HEK293 (cell line): Measurements from ENCODE around the gene ZNF878.

Experiments used
- CTCF ChIA-PET: fragments of 350-600 bp; formaldehyde crosslinking; extraction: SDS; loops from one replicate; lab custom pipeline; 2021; ENCODE audit warnings: antibody characterized with exemption; lab: Yijun Ruan, JAX
- POLR2A ChIA-PET: fragments of 300-600 bp; formaldehyde crosslinking; extraction: SDS; loops from one replicate; lab custom pipeline; 2020; ENCODE audit warnings: antibody characterized with exemption, inconsistent platforms; lab: Yijun Ruan, JAX
- H3K27ac ChIP-seq: fragments of 200-500 bp; sonication (Bioruptor generic); 2 replicates; pipeline ENCODE4 v1.5.1; 2014; ENCODE audit warnings: low read depth, low read length, control low read depth, inconsistent platforms; ENCODE audit errors: extremely low read depth
- H3K36me3 ChIP-seq, 2 experiments: fragments of 200-500 bp in 1 of 2; sonication (Bioruptor generic) in 1 of 2; 1 replicate in 1 of 2; 2 replicates in 1 of 2; pipeline ENCODE4 v1.5.1; 2014 to 2017; ENCODE audit warnings: inconsistent platforms in 2 of 2, low read length in 2 of 2; ENCODE audit not compliant: control insufficient read depth in 2 of 2, insufficient read depth in 1 of 2
- H3K4me1 ChIP-seq: fragments of 200-500 bp; sonication (Bioruptor generic); 2 replicates; pipeline ENCODE4 v1.5.1; 2014; ENCODE audit warnings: mild to moderate bottlenecking, low read length, inconsistent platforms; ENCODE audit not compliant: control insufficient read depth, insufficient read depth
- H3K4me3 ChIP-seq: 2 replicates; pipeline ENCODE4 v1.5.1; 2011; ENCODE audit warnings: low read depth, mild to moderate bottlenecking, control low read depth, low read length, moderate library complexity
- H3K9me3 ChIP-seq: fragments of 200-500 bp; sonication (Bioruptor generic); 2 replicates; pipeline ENCODE4 v1.5.1; 2014; ENCODE audit warnings: low read depth, low read length, inconsistent platforms; ENCODE audit not compliant: control insufficient read depth, insufficient read depth
- HOXD13 ChIP-seq: sonication (generic); formaldehyde crosslinking; IDR thresholded peaks from 2 replicates; pipeline ENCODE4 v1.8.0; 2022; ENCODE audit warnings: missing genetic modification reagents, borderline replicate concordance
- KLF17 ChIP-seq: fragments of 450-650 bp; formaldehyde crosslinking; IDR thresholded peaks from 2 replicates; pipeline ENCODE4 v1.5.1; 2016; ENCODE audit warnings: missing biosample characterization, missing genetic modification characterization
- KLF7 ChIP-seq: fragments of 450-650 bp; formaldehyde crosslinking; IDR thresholded peaks from 2 replicates; pipeline ENCODE4 v1.5.1; 2016; ENCODE audit warnings: missing biosample characterization, missing genetic modification characterization, borderline replicate concordance
- SALL2 ChIP-seq: fragments of 450-650 bp; formaldehyde crosslinking; IDR thresholded peaks from 2 replicates; pipeline ENCODE4 v1.5.0; 2017; ENCODE audit warnings: missing biosample characterization, mild to moderate bottlenecking, missing genetic modification characterization, borderline replicate concordance
- TCF7L2 ChIP-seq: IDR thresholded peaks from 2 replicates; pipeline ENCODE4 v1.6.1; 2011; ENCODE audit warnings: low read depth, mild to moderate bottlenecking, inconsistent platforms, low read length, moderate library complexity, borderline replicate concordance
- ZBTB1 ChIP-seq: fragments of 450-650 bp; formaldehyde crosslinking; IDR thresholded peaks from 2 replicates; pipeline ENCODE4 v1.5.1; 2016; ENCODE audit warnings: missing biosample characterization, missing genetic modification characterization
- ZBTB48 ChIP-seq: fragments of 450-650 bp; formaldehyde crosslinking; IDR thresholded peaks from 2 replicates; pipeline ENCODE4 v1.5.1; 2016; ENCODE audit warnings: missing biosample characterization, missing genetic modification characterization
- ZFP69B ChIP-seq: fragments of 450-650 bp; formaldehyde crosslinking; IDR thresholded peaks from 2 replicates; pipeline ENCODE4 v1.5.1; 2016; ENCODE audit warnings: missing biosample characterization, missing genetic modification characterization
- ZNF112 ChIP-seq: fragments of 450-650 bp; formaldehyde crosslinking; IDR thresholded peaks from 2 replicates; pipeline ENCODE4 v1.5.0; 2017; ENCODE audit warnings: missing biosample characterization, missing genetic modification characterization
- ZNF114 ChIP-seq: fragments of 450-650 bp; formaldehyde crosslinking; IDR thresholded peaks from 2 replicates; pipeline ENCODE4 v1.5.0; 2017; ENCODE audit warnings: missing biosample characterization, missing genetic modification characterization
- ZNF140 ChIP-seq: fragments of 450-650 bp; formaldehyde crosslinking; IDR thresholded peaks from 2 replicates; pipeline ENCODE4 v1.5.1; 2016; ENCODE audit warnings: missing biosample characterization, missing genetic modification characterization
- ZNF398 ChIP-seq: fragments of 450-650 bp; formaldehyde crosslinking; IDR thresholded peaks from 2 replicates; pipeline ENCODE4 v1.5.1; 2017; ENCODE audit warnings: missing biosample characterization, missing genetic modification characterization
- ZNF473 ChIP-seq: fragments of 450-650 bp; formaldehyde crosslinking; IDR thresholded peaks from 2 replicates; pipeline ENCODE4 v1.5.1; 2017; ENCODE audit warnings: missing biosample characterization, missing genetic modification characterization
- ZNF488 ChIP-seq: fragments of 450-650 bp; formaldehyde crosslinking; IDR thresholded peaks from 2 replicates; pipeline ENCODE4 v1.5.1; 2016; ENCODE audit warnings: missing biosample characterization, missing genetic modification characterization
- ZNF621 ChIP-seq: fragments of 450-650 bp; formaldehyde crosslinking; IDR thresholded peaks from 2 replicates; pipeline ENCODE4 v1.5.1; 2017; ENCODE audit warnings: missing biosample characterization, missing genetic modification characterization
- ZNF645 ChIP-seq: fragments of 450-650 bp; formaldehyde crosslinking; IDR thresholded peaks from 2 replicates; pipeline ENCODE4; 2016; ENCODE audit warnings: missing biosample characterization, missing genetic modification characterization
- ZNF670 ChIP-seq: fragments of 450-650 bp; formaldehyde crosslinking; IDR thresholded peaks from 2 replicates; pipeline ENCODE4 v1.5.1; 2016; ENCODE audit warnings: missing biosample characterization, missing genetic modification characterization, low read depth
- TF ChIP-seq, protein P1 (sequence below): IDR thresholded peaks from 2 replicates; pipeline ENCODE4 v1.6.1; 2011; ENCODE audit warnings: mild to moderate bottlenecking, low read depth, low read length, borderline replicate concordance

Gene ZNF878

DNA sequence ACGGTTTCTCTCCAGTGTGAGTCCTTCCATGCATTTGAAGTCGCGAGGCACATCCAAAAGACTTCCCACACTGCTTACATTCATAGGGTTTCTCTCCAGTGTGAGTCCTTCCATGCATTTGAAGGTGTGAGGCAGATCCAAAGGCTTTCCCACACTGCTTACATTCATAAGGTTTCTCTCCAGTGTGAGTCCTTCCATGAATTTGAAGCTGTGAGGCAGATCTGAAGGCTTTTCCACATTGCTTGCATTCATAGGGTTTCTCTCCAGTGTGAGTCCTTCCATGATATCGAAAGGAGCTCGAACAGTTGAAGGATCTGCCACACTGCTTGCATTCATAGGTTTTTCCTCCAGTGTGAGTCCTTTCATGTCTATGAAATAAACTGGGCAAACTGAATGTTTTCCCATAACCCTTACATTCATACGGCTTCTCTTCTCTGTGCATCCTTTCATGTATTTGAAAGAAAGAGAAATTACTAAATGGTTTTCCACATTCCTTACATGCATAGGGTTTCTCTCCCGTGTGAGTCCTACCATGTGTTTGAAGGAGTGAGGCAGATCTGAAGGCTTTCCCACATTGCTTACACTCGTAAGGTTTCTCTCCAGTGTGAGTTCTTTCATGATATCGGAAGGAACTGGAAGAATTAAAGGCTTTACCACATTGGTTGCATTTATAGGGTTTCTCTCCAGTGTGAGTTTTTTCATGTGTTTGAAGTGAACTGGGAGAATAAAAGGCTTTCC lies 37.6 kb downstream of the ZNF878 start (continued):
- TF ChIP-seq, protein P1, sequence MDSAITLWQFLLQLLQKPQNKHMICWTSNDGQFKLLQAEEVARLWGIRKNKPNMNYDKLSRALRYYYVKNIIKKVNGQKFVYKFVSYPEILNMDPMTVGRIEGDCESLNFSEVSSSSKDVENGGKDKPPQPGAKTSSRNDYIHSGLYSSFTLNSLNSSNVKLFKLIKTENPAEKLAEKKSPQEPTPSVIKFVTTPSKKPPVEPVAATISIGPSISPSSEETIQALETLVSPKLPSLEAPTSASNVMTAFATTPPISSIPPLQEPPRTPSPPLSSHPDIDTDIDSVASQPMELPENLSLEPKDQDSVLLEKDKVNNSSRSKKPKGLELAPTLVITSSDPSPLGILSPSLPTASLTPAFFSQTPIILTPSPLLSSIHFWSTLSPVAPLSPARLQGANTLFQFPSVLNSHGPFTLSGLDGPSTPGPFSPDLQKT = no peak
- TF ChIP-seq, all 188 proteins: peak for 4

GRCh38 chr19:12000152-12000981 lies 52.4 kb downstream of the ZNF878 start:
- no peak overlapping the region for H3K4me3 ChIP-seq
- CTCF ChIA-PET = interaction anchor here (0.7 kb wide), 1 partner anchor 9 kb away, joined by 3 read pairs; no protein-coding TSS in a partner anchor
- no peaks in the 10 kb centered on the region; a peak in 1 of 3 replicates for H3K36me3 ChIP-seq
- POLR2A ChIA-PET = interaction anchor here (0.6 kb wide), 1 partner anchor 13 kb away, joined by 3 read pairs; no protein-coding TSS in a partner anchor
- no peaks in the 10 kb centered on the region for H3K4me1 ChIP-seq
- peaks cover 2% of the 10 kb centered on the region; the same call in 1 of the 2 replicates for H3K9me3 ChIP-seq
- TF ChIP-seq KLF17 (no peak), ZNF112 (tag by site-specific recombination) (no peak), ZFP69B (tag by site-specific recombination) (no peak), TCF7L2 (no peak), ZNF140 (tag by site-specific recombination) (no peak), ZNF645 (no peak), ZBTB1 (tag by site-specific recombination) (no peak), HOXD13 (CRISPR knock-in tag) (no peak), ZBTB48 (tag by site-specific recombination) (no peak), SALL2 (tag by site-specific recombination) (no peak), ZNF621 (tag by site-specific recombination) (no peak), ZNF114 (no peak)
- no peak overlapping the region for H3K27ac ChIP-seq

- ChIA-PET POLR2A (no interaction called here), CTCF (no interaction called here)
- H3K4me3 ChIP-seq = no peak overlapping the region
These were observed 57.6 kb downstream of the ZNF878 start for GRCh38 chr19:11995174-11995573.

More at GRCh38 chr19:11995174-11995573, 57.6 kb downstream of the ZNF878 start:
- no peaks in the 10 kb centered on the region for H3K4me1 ChIP-seq
- H3K27ac ChIP-seq = no peak overlapping the region
- H3K9me3 ChIP-seq = peaks cover 2% of the 10 kb centered on the region; the same call in 1 of the 2 replicates
- H3K36me3 ChIP-seq = no peaks in the 10 kb centered on the region; a peak in 1 of 3 replicates
- TF ChIP-seq ZNF488 (no peak), ZNF473 (no peak), ZNF670 (tag by site-specific recombination) (no peak), KLF7 (no peak), ZNF398 (tag by site-specific recombination) (no peak)
- TF ChIP-seq, all 188 proteins: peak for 0
